HepG2 (cell line): Measurements from ENCODE around the gene SLC6A6. TPM values are rescaled to one million over a fixed set of nuclear protein-coding genes. Genes with fewer than 3 reads are reported as not detected.

Experiments used
- ATAC-seq: fragments of 200-7000 bp; cut with Tn5 transposase; 3 replicates; pipeline ENCODE4 v1.9.1; 2020; ENCODE audit warnings: mild to moderate bottlenecking, moderate library complexity
- BruUV-seq: library from RNA; stranded (reverse); fragments of 400-500 nt; replicated peaks from 2 replicates; lab custom pipeline; 2021; lab: Mats Ljungman, UMichigan
- CTCF ChIA-PET: fragments of 300-600 bp; formaldehyde crosslinking; extraction: SDS; loops from one replicate; lab custom pipeline; 2021; ENCODE audit warnings: low total read pairs, inconsistent platforms, low intra/inter-chr PET ratio; lab: Yijun Ruan, JAX
- POLR2A ChIA-PET: fragments of 350-600 bp; sonication (Branson Sonifier 250); formaldehyde crosslinking; loops from one replicate; lab custom pipeline; 2020; ENCODE audit warnings: antibody characterized with exemption, inconsistent platforms; lab: Yijun Ruan, JAX
- DNase-seq: peaks from one replicate; pipeline ENCODE4 v3.0.0-alpha.2; 2015; ENCODE audit warnings: low spot score
- FAIRE-seq: peaks from 3 replicates; lab custom pipeline; 2011; peaks lifted over from hg19 to GRCh38; lab: Jason Lieb, UNC
- H2AFZ ChIP-seq: one replicate; pipeline ENCODE4 v1.6.1; 2011; ENCODE audit warnings: low read length, inconsistent platforms
- H3K27ac ChIP-seq: fragments of 300-600 bp; 3 replicates; pipeline ENCODE4 v1.8.0; 2011; ENCODE audit warnings: mixed run types, mild to moderate bottlenecking, mixed read lengths, low read length, inconsistent platforms; ENCODE audit not compliant: insufficient read depth; ENCODE audit errors: extremely low read length
- H3K27me3 ChIP-seq, 2 experiments: fragments of 200-600 bp in 1 of 2; 2 replicates in 1 of 2; 3 replicates in 1 of 2; pipeline versions ENCODE4 v1.6.0 to v1.8.0; 2011; ENCODE audit warnings: low read length in 2 of 2, mild to moderate bottlenecking in 2 of 2, moderate library complexity in 2 of 2, inconsistent platforms in 1 of 2; ENCODE audit not compliant: insufficient read depth in 2 of 2, control insufficient read depth in 1 of 2
- H3K36me3 ChIP-seq, 2 experiments: fragments of 200-600 bp in 1 of 2; replicated peaks in 1 of 2; 2 replicates in 1 of 2; 3 replicates in 1 of 2; pipeline versions ENCODE4 v1.5.1 to v1.8.0; 2011; ENCODE audit warnings: low read length in 2 of 2, inconsistent platforms in 1 of 2; ENCODE audit not compliant: insufficient read depth in 2 of 2, control insufficient read depth in 1 of 2
- H3K4me1 ChIP-seq: 2 replicates; pipeline ENCODE4 v1.5.1; 2012; ENCODE audit warnings: low read length, inconsistent platforms; ENCODE audit not compliant: insufficient read depth
- H3K4me2 ChIP-seq: 2 replicates; pipeline ENCODE4 v1.6.0; 2011; ENCODE audit warnings: low read depth, low read length, inconsistent platforms
- H3K4me3 ChIP-seq, 3 experiments: fragments of 200-600 bp in 1 of 3; sonication (generic), shearing (Covaris generic) in 1 of 3; replicated peaks in 1 of 3; 2 replicates each; pipeline ENCODE4 v1.5.1; 2011 to 2016; ENCODE audit warnings: low read length in 3 of 3, inconsistent platforms in 2 of 3, low read depth in 2 of 3, mild to moderate bottlenecking in 2 of 3, control low read depth in 1 of 3, mixed read lengths in 1 of 3; ENCODE audit not compliant: insufficient read depth in 1 of 3
- H3K79me2 ChIP-seq: one replicate; pipeline ENCODE4 v1.6.1; 2011; ENCODE audit warnings: low read length, inconsistent platforms; ENCODE audit not compliant: insufficient read depth
- H3K9ac ChIP-seq: 2 replicates; pipeline ENCODE4 v1.6.0; 2011; ENCODE audit warnings: mild to moderate bottlenecking, low read depth, low read length, inconsistent platforms; ENCODE audit not compliant: insufficient read depth
- H3K9me3 ChIP-seq: 2 replicates; pipeline ENCODE4 v1.5.1; 2012; ENCODE audit warnings: mild to moderate bottlenecking, low read length
- H4K20me1 ChIP-seq: 2 replicates; pipeline ENCODE4 v1.6.0; 2011; ENCODE audit warnings: inconsistent platforms, mild to moderate bottlenecking, low read length, moderate library complexity; ENCODE audit not compliant: insufficient read depth
- ELF1 ChIP-seq: sonication (generic); formaldehyde crosslinking; IDR thresholded peaks from 2 replicates; pipeline ENCODE4 v1.4.0; 2020; ENCODE audit warnings: missing genetic modification reagents
- FOSL2 ChIP-seq: sonication (generic); formaldehyde crosslinking; IDR thresholded peaks from 2 replicates; pipeline ENCODE4 v1.4.0; 2020; ENCODE audit warnings: missing genetic modification reagents
- HOXA3 ChIP-seq: sonication (generic); formaldehyde crosslinking; IDR thresholded peaks from 2 replicates; pipeline ENCODE4 v1.5.0; 2020; ENCODE audit warnings: missing genetic modification reagents
- IRX3 ChIP-seq: sonication (generic); formaldehyde crosslinking; IDR thresholded peaks from 2 replicates; pipeline ENCODE4 v1.8.1; 2023; ENCODE audit warnings: mild to moderate bottlenecking, low read depth, missing genetic modification reagents, borderline replicate concordance
- KDM6A ChIP-seq: IDR thresholded peaks from 2 replicates; pipeline ENCODE4 v1.6.1; 2016; ENCODE audit warnings: low read depth
- NFRKB ChIP-seq: fragments of 450-650 bp; IDR thresholded peaks from 2 replicates; pipeline ENCODE4 v1.6.1; 2017
- PHF21A ChIP-seq: sonication (generic); formaldehyde crosslinking; IDR thresholded peaks from 2 replicates; pipeline ENCODE4 v1.5.0; 2020; ENCODE audit warnings: mild to moderate bottlenecking, missing genetic modification reagents
- RFX3 ChIP-seq: IDR thresholded peaks from 2 replicates; pipeline ENCODE4 v1.6.1; 2016; ENCODE audit warnings: missing biosample characterization, missing genetic modification reagents
- SIX4 ChIP-seq: sonication (generic); formaldehyde crosslinking; IDR thresholded peaks from 2 replicates; pipeline ENCODE4 v1.4.0; 2020; ENCODE audit warnings: missing genetic modification reagents
- ZNF20 ChIP-seq: sonication (generic); formaldehyde crosslinking; IDR thresholded peaks from 2 replicates; pipeline ENCODE4 v1.4.0; 2020; ENCODE audit warnings: mild to moderate bottlenecking, moderate library complexity, missing genetic modification reagents
- ZNF317 ChIP-seq: sonication (generic); formaldehyde crosslinking; IDR thresholded peaks from 2 replicates; pipeline ENCODE4 v1.5.0; 2020; ENCODE audit warnings: mild to moderate bottlenecking, missing genetic modification reagents
- ZNF816 ChIP-seq: sonication (generic); formaldehyde crosslinking; IDR thresholded peaks from 2 replicates; pipeline ENCODE4 v1.8.0; 2022; ENCODE audit warnings: missing genetic modification reagents, mild to moderate bottlenecking, borderline replicate concordance
- WGBS: methylation state at CpG from one replicate; pipeline ENCODE4 v1.1.6; 2017; ENCODE audit warnings: low lambda C conversion rate; 5-methylcytosine and 5-hydroxymethylcytosine counted together
- in situ Hi-C: cut with HindIII; loops from 2 replicates; pipeline ENCODE4 v1.10.0; 2017; ENCODE audit warnings: low pct_unique_long_range_greater_than_20kb; ENCODE audit not compliant: extremely low pct_ligation_motif_present
- intact Hi-C: fragments of 100-400 bp; cut with micrococcal nuclease; formaldehyde crosslinking; loops from one replicate; pipeline ENCODE4 v1.10.0; 2022; ENCODE audit not compliant: unreplicated experiment
- polyA plus RNA-seq, 8 experiments: library from polyadenylated mRNA; depleted of rRNA in 3 of 8; stranded (reverse) in 7 of 8; unstranded in 1 of 8; fragments of >200 nt; fragmentation: Illumina TruSeq in 4 of 8; extraction: Trizol in 4 of 8; gene quantifications; 2 replicates each; pipeline versions ENCODE4 v1.2.1 to v1.2.3, GENCODE V29; 2011 to 2016; ENCODE audit warnings: low read depth in 4 of 8, missing spikeins in 1 of 8, mixed read lengths in 1 of 8; ENCODE audit not compliant: insufficient read depth in 1 of 8
- total RNA-seq, 5 experiments: library from RNA; depleted of rRNA; stranded (reverse); fragments of >200 nt; fragmentation: Illumina TruSeq; extraction: Trizol; gene quantifications; 2 replicates each; pipeline ENCODE4 v1.2.3, GENCODE V29; 2016; ENCODE audit warnings: low read depth in 1 of 5

SLC6A6 gene
- total and polyA plus RNA-seq, 2 of the 13 experiments (the other 11 are each of a cell fraction or from before 2014, with no cell fraction given), result 14.1 to 20.7 TPM

- H3K79me2 ChIP-seq, result peaks cover 9% of the 10 kb centered on the region
- H3K4me1 ChIP-seq, result peaks cover 54% of the 10 kb centered on the region
- no peak overlapping the region for H3K4me3 ChIP-seq
- no peak for DNase-seq
- ChIA-PET CTCF (no interaction called here), POLR2A (no interaction called here)
- H3K9me3 ChIP-seq, result no peaks in the 10 kb centered on the region
- no peak for TF ChIP-seq KDM6A (CRISPR knock-in tag)
- TF ChIP-seq RFX3 (CRISPR knock-in tag), result no peak
- no peak for TF ChIP-seq NFRKB
- TF ChIP-seq ZNF20 (CRISPR knock-in tag), result no peak
- no peak for TF ChIP-seq SIX4 (CRISPR knock-in tag)
- no peak for TF ChIP-seq ZNF816 (CRISPR knock-in tag)
- no peak for TF ChIP-seq ZNF317
- TF ChIP-seq ELF1, result no peak
- TF ChIP-seq PHF21A (CRISPR knock-in tag), result no peak
- no peak for TF ChIP-seq FOSL2 (CRISPR knock-in tag)
- TF ChIP-seq IRX3 (CRISPR knock-in tag), result no peak
- no peak for TF ChIP-seq HOXA3 (CRISPR knock-in tag)
- BruUV-seq, result no TSS peak
- no peak overlapping the region for H2AFZ ChIP-seq
- FAIRE-seq, result no peak
- in situ Hi-C loops, result no loop called here
- intact Hi-C loops, result no loop called here
- H3K27ac ChIP-seq, result no peak overlapping the region
- peaks cover 0 to 6% of the 10 kb centered on the region in 2 experiments; a peak in 1 of 5 replicates for H3K36me3 ChIP-seq
- H4K20me1 ChIP-seq, result no peaks in the 10 kb centered on the region; the same call in 1 of the 2 replicates
- WGBS, result 90% methylated on average over 2 of the region's 7 CpGs
- no peak overlapping the region for H3K4me2 ChIP-seq
- H3K9ac ChIP-seq, result no peak overlapping the region
- no peak for ATAC-seq
- no peaks in the 10 kb centered on the region for H3K27me3 ChIP-seq
Measured at GRCh38 chr3:14428087-14429033, 26.0 kb downstream of the SLC6A6 start.
